Adipose tissue (tissue), 3 donors: ENCODE data around the gene KLF15. TPM values are rescaled to one million over a fixed set of nuclear protein-coding genes. Genes with fewer than 3 reads are reported as not detected.
"Not testable (repeated sequence)": the region's sequence is repeated elsewhere in the genome, so short reads cannot be mapped to it uniquely, and the experiment has no call there.

ENCODE experiments used
- H3K27ac ChIP-seq: one replicate; pipeline ENCODE4 v1.5.1; 2013; ENCODE audit warnings: low read depth, low read length
- WGBS, 3 donors: extraction: QIAGEN DNeasy Blood & Tissue Kit; methylation state at CpG; one replicate each; pipeline ENCODE4 v1.1.7; 2013; 5-methylcytosine and 5-hydroxymethylcytosine counted together
- polyA plus RNA-seq, 3 donors: library from polyadenylated mRNA; stranded (reverse); fragments of 200-250 nt; gene quantifications; one replicate each; pipeline ENCODE4 v1.2.3, GENCODE V29; 2013
- donor health status: healthy with polysubstance abuse.
- donor health status: Bipolar disorder and iron deficiency.
- donor health status: healthy.

KLF15 gene
- polyA plus RNA-seq, 3 donors: 29.6 to 38.0 (median 32.0) TPM

DNA sequence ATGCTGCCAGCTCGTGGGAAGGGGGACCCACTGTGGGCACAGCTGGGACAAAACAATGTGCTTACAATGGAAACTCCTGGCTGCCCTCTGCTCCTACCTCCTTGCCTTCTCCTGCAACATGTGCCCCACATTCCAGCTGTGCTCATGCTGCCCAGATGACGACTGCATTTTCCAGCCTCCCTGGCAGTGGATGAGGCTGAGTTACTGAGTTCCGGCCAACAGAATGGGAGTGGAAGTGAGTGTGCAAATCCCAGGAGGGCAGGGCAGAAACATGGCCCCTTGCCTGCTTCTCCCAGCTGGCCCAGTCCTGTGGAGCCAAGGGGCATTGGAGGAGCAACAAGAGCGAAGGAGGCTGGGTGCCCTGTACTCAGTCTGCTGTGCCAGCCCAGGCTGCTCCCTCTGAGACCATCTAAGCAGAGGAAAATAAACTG, 17.1 kb downstream of the KLF15 start:
- WGBS, 3 donors: 51 to 55% (median 52%) methylated on average over 4 of the region's 4 CpGs
- no peak overlapping the region for H3K27ac ChIP-seq

DNA sequence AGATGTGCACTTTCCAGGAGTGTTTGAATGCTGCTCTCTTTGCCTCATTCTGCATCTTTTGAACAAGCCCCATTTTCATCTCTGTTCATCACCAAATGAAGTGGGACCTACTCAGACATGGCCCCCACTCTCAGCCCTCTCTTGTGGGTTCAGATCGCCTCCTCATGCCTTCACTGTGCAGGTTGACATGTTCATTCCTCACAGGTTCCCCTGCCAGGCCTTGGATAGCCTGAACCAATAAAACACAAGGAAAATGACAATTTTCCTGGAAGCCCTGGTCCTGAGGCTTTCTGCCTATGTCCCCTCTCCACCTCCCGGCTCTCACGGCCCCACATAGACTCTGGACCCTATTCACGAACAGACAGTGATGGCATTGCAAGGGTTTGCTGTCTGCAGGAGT, 17.7 kb downstream of the KLF15 start:
- H3K27ac ChIP-seq: no peak overlapping the region

GRCh38 chr3:126338790-126339288, 18.4 kb downstream of the KLF15 start:
- H3K27ac ChIP-seq: no peak overlapping the region
- 35 to 55% (median 43%) methylated on average over 15 of the region's 15 CpGs for WGBS, 3 donors

More for the DNA sequence above, 17.7 kb downstream of the KLF15 start:
- WGBS, 3 donors: 78 to 87% (median 84%) methylated on average over 4 of the region's 4 CpGs

DNA sequence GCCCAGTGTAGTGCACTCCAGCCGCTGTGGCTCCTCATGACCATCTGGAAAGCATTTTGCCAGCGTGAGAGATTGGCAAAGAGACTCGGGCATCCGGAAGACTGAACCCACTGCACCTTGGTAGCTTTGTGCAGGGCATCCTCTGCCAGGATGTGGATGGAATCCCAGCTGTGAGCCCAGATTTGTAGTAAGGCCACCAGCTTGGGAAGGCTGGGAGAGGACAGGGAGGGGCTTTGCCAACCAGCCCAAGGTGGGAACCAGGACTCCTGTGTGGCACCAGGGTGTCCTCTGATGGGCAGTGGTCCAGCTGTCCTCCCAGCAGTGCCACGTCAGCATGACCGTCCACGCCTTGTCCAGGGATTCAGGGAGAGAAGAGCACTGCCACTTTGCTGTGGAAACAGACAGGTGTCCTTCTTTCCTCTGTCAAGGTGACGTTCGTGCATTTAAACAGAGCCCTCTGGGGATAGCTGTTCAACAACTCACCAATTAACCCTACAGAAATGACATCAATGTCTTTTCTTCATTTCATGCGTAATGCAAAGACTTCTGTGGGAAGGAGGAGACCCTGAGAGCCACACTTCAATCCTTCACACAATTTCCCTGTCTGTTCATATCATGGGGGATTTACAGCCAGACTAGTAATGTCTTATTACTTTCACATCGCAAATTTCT, 19.1 kb downstream of the KLF15 start:
- 82 to 88% (median 83%) methylated on average over 11 of the region's 11 CpGs for WGBS, 3 donors
- no peak overlapping the region for H3K27ac ChIP-seq

- H3K27ac ChIP-seq: not testable (repeated sequence)
- 71 to 75% (median 72%) methylated on average over 14 to 15 of the region's 15 CpGs for WGBS, 3 donors
Observed at GRCh38 chr3:126331812-126332336, 25.3 kb downstream of the KLF15 start.

DNA sequence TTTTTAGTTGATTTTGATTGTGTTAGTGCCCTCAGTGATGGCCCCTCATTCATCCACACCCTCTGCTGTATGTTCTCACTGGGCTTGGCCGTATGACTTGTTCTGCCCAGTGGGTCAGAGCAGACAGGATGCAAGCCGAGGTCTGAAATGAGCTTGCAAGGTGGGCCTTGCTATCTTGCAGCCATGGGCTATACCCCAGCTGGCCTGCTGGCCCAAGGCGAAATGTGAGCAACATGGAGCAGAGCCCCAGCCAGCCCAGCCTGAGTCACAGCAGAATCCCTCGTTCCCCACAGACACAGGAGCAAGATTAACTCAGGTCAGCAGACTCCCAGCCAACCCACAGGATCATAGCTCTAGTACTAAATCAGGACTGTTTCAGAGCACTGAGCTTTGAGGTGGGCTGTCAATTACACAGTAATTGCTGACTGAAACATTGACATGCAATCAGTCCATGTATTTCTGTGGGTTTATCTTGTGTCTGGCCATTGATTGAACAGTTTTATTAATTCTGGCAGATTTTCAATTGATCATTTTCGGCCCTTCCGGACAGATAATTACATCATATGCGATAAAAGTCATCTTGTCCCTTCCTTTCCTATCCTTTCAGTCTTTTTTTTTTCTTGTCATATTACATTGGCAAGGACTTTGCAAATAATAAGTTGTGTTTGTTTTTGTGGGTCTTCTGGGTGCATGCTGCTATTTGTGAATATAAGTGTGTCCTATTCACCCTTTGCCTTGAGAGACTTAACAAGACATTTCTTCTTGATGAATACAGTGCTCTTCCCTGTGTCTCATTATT, 27.1 kb downstream of the KLF15 start:
- H3K27ac ChIP-seq: no peak overlapping the region

GRCh38 chr3:126326629-126327028, 30.6 kb downstream of the KLF15 start:
- H3K27ac ChIP-seq: no peak overlapping the region
- 86% methylated on average over 4 of the region's 4 CpGs for WGBS, 3 donors

More for the DNA sequence above, 27.1 kb downstream of the KLF15 start:
- 83 to 86% (median 84%) methylated on average over 7 of the region's 7 CpGs for WGBS, 3 donors

DNA sequence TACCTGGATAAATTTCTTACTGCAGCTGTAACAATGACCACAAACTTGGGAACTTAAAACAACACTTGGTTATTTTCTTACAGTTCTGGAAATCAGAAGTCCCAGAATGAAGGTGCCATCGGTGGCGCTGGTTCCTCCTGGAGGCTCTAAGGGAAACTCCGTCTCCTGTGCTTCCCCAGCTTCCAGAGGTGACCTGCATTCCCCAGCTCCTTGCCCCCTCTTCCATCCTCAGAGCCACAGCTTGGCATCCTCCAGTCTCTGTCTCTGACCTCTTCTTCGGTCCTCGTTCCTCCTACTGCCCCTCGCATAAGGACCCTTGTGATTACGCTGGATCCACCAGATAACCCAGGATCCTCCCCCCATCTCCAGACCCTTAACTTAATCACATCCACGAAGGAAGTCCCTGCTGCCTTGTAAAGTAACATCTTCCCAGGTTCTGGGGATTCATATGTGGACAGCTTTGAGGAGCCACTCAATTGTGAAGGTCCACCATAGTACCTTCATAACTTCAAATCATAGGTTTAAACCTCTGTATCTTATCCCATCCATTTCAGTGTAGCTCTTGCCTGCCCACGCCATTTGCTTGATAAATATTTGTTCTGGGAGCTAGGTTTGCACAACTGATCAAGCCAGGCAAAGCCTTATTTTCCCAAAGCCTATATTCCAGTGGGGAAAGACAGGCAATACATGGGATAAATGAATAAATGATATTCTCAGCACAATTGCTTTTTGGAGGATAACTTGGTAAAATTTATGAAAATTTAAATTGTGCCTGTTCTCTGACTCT, 34.8 kb downstream of the KLF15 start:
- no peak overlapping the region for H3K27ac ChIP-seq
- WGBS, 3 donors: 69 to 78% (median 76%) methylated on average over 9 of the region's 9 CpGs

DNA sequence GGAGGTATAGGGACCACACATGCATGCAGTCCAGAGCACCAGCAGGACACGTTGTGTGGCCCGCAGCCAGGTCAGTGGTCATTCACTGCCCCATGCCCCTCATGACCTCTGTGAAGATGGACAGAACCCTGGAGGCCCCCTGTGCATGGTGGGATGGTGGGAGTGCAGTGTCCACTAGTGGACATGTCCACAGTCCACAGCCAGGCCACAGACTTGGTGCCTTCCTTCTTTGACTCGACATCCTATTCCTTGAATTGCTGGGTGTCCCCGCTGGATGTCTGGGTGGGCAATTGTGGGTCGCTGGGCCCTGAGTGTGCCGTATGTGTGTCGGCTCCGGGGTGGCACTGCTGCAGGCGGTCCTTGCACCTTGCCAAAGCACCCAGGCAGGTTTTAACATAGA, 35.7 kb downstream of the KLF15 start:
- WGBS, 3 donors: 78 to 81% (median 80%) methylated on average over 9 of the region's 9 CpGs
- no peak overlapping the region for H3K27ac ChIP-seq

DNA sequence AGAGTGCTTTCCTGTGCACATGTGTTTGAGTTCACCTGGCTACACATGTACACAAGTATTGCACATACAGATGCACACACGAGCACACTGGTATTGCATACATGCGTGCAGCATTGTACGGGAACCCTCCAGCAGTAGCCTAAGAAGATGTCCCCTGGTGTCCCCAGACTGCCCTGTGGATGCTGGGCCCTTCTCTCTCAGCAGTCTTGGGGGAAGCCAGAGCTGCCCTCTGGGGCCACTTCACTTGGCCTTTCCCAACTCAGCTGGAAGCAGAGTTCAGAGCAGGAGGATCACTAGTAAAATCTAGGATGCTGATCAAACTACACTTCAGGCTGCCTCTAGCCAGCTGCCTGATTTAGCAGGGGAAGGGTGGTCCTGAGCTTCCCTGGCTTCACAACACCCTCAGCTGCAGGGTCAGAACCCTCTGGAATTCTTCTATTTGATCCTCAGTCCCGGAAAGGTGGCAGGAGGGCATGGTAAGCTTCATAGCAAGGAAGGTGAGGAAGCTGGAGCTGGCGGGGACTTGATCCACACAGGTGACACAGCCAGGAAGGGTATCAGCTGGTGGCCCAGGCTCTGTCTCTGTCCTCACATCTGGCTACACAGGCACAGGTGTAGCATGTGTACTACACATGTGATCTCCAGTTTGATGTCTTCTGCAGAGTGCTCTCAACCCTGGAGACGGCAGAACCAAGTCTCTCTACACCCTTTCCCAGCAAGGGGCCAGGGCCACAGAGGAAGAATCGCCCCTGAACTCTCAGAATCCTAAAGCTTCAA, 36.5 kb downstream of the KLF15 start:
- WGBS, 3 donors: 86 to 94% (median 91%) methylated on average over 7 of the region's 7 CpGs
- H3K27ac ChIP-seq: no peak overlapping the region

GRCh38 chr3:126319701-126320295, 37.4 kb downstream of the KLF15 start:
- H3K27ac ChIP-seq: no peak overlapping the region
- WGBS, 3 donors: 74 to 80% (median 79%) methylated on average over 6 of the region's 6 CpGs

- 92 to 96% (median 95%) methylated on average over 14 of the region's 14 CpGs for WGBS, 3 donors
Observed at GRCh38 chr3:126317029-126317996, 39.9 kb downstream of the KLF15 start.

DNA sequence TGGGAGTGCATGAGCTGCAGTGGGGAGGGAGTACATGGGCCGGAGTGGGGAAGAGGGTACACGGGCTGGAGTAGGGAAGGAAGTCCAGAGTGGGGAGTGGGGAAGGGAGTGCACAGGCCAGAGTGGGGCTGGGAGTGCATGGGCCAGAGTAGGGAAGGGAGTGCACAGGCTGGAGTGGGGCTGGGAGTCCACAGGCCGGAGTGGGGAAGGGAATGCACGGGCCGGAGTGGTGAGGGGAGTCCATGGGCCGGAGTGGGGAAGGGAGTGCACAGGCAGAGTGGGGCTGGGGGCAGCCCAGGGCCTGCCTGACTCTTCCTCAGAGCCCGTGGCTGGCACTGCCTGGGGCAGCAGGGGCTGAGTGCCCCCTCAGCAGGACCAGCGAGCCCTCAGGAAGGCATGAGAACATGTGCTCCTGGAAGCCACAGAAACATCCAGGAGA, 40.7 kb downstream of the KLF15 start:
- H3K27ac ChIP-seq: no peak overlapping the region
- WGBS, 3 donors: 88 to 92% (median 90%) methylated on average over 8 of the region's 8 CpGs

More at GRCh38 chr3:126317029-126317996, 39.9 kb downstream of the KLF15 start:
- no peak overlapping the region for H3K27ac ChIP-seq

- no peak overlapping the region for H3K27ac ChIP-seq
- 78 to 85% (median 83%) methylated on average over 12 of the region's 12 CpGs for WGBS, 3 donors
Observed at GRCh38 chr3:126316031-126316461, 41.2 kb downstream of the KLF15 start.

GRCh38 chr3:126314790-126315658, 42.2 kb downstream of the KLF15 start:
- WGBS, 3 donors: 66 to 88% (median 70%) methylated on average over 11 of the region's 11 CpGs
- no peak overlapping the region for H3K27ac ChIP-seq
